Measurements from ENCODE around the gene NAB1. TPM values are rescaled to one million over a fixed set of nuclear protein-coding genes. Genes with fewer than 3 reads are reported as not detected.
"Not testable (repeated sequence)": the region's sequence is repeated elsewhere in the genome, so short reads cannot be mapped to it uniquely, and the experiment has no call there.

NAB1 gene
- total RNA-seq, 4 donors from 2014 or later = 59.2 to 132 (median 78.2) TPM

DNA sequence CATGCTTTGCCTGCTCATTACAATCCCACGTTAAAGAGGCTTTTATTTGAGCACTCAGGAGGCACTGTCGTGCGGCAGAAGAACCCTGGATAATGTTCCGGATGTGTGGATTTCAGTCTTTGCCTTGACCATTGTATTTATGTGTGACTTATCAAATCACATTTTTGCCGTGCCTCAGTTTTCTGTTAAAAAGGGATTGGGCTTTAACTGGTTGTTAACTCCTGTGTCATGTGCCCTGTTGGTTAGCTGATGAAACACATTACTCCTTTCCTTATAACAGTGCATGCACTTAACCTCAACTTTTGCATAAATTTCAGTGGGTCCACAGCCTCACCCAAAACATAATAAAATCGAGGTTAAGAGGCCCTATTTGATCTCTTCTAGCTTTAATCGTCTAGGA is 52.7 kb downstream of the NAB1 start:
- H3K36me3 ChIP-seq = no peaks in the 10 kb centered on the region
- TF ChIP-seq, protein P1, sequence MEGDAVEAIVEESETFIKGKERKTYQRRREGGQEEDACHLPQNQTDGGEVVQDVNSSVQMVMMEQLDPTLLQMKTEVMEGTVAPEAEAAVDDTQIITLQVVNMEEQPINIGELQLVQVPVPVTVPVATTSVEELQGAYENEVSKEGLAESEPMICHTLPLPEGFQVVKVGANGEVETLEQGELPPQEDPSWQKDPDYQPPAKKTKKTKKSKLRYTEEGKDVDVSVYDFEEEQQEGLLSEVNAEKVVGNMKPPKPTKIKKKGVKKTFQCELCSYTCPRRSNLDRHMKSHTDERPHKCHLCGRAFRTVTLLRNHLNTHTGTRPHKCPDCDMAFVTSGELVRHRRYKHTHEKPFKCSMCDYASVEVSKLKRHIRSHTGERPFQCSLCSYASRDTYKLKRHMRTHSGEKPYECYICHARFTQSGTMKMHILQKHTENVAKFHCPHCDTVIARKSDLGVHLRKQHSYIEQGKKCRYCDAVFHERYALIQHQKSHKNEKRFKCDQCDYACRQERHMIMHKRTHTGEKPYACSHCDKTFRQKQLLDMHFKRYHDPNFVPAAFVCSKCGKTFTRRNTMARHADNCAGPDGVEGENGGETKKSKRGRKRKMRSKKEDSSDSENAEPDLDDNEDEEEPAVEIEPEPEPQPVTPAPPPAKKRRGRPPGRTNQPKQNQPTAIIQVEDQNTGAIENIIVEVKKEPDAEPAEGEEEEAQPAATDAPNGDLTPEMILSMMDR (IDR thresholded peaks at IDR 0.05) = no peak
- no peak for TF ChIP-seq POLR2A (IDR thresholded peaks at IDR 0.05)
- H3K4me1 ChIP-seq = no peaks in the 10 kb centered on the region
- H3K9me3 ChIP-seq = no peaks in the 10 kb centered on the region
- no peak for DNase-seq
- H3K4me3 ChIP-seq = no peak overlapping the region
- no peaks in the 10 kb centered on the region for H3K27me3 ChIP-seq
- intact Hi-C loops (cut with DNase I; ENCODE audit: low total_unique reads) = no loop called here
- no peak overlapping the region for H3K27ac ChIP-seq

DNA sequence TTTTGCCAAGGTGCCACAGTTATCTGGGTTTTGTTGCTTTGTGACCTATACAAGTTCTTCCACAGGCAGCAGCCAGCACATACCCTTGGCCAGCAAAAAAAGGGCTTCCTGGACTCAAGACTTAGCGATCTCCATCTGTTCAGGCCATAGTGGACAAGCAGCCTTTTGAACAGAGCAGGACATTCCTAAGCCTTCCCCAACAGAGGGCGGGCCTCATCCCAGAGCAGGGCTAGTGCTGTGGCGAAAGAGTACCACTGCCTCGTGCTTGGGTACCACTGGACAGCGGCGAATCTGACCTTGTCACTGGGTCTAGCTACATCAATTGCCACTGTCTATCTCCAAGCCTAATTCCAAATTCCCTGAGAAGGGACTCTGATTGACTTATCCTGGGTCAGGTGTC is 56.4 kb downstream of the NAB1 start:
- H3K27ac ChIP-seq = no peak overlapping the region
- no peaks in the 10 kb centered on the region for H3K27me3 ChIP-seq
- no peaks in the 10 kb centered on the region for H3K36me3 ChIP-seq
- H3K4me1 ChIP-seq = no peaks in the 10 kb centered on the region
- intact Hi-C loops (cut with DNase I; ENCODE audit: low total_unique reads) = no loop called here
- H3K4me3 ChIP-seq = no peak overlapping the region
- no peak for DNase-seq
- H3K9me3 ChIP-seq = no peaks in the 10 kb centered on the region
- TF ChIP-seq, protein P1 (IDR thresholded peaks at IDR 0.05) = no peak
- TF ChIP-seq POLR2A (IDR thresholded peaks at IDR 0.05) = no peak

DNA sequence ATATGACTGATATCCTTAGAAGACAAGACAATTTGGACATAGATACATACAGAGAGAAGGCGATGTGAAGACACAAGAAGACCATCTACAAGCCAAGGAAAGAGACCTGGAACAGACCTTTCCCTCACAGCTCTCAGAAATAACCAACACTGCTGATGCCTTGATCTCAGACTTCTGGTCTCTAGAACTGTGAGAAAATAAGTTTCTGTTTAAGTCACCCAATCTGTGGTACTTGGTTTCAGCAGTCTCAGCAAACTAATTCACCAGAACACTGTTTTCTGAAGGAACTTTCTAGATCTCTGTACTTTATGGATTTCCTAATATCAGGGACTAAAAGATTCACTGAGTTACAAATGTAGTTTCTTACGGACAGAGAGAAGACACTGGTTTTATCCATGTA is 58.8 kb downstream of the NAB1 start:
- no peaks in the 10 kb centered on the region for H3K9me3 ChIP-seq
- H3K27ac ChIP-seq = no peak overlapping the region
- TF ChIP-seq, protein P1 (IDR thresholded peaks at IDR 0.05) = no peak
- TF ChIP-seq POLR2A (IDR thresholded peaks at IDR 0.05) = no peak
- no peaks in the 10 kb centered on the region for H3K4me1 ChIP-seq
- H3K36me3 ChIP-seq = no peaks in the 10 kb centered on the region
- intact Hi-C loops (cut with DNase I; ENCODE audit: low total_unique reads) = no loop called here
- no peak overlapping the region for H3K4me3 ChIP-seq
- no peak for DNase-seq
- H3K27me3 ChIP-seq = no peaks in the 10 kb centered on the region

DNA sequence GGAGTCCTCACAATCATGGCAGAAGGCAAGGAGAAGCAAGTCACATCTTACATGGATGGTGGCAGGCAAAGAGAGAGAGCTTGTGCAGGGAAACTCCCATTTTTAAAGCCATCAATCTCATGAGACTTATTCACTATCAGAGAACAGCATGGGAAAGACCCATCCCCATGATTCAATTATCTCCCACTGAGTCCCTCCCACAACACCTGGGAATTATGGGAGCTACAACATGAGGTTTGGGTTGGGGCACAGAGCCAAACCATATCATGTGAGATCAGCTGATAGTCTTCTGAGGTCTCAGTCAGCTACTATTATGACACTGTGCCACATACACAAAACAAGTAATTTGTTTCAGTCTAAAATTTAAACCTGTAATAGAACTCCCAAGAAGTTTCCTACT is 59.8 kb downstream of the NAB1 start:
- H3K4me3 ChIP-seq; H3K4me1 ChIP-seq; H3K27ac ChIP-seq; DNase-seq; H3K9me3 ChIP-seq; H3K27me3 ChIP-seq; H3K36me3 ChIP-seq; intact Hi-C loops (cut with DNase I; ENCODE audit: low total_unique reads): not testable (repeated sequence)

DNA sequence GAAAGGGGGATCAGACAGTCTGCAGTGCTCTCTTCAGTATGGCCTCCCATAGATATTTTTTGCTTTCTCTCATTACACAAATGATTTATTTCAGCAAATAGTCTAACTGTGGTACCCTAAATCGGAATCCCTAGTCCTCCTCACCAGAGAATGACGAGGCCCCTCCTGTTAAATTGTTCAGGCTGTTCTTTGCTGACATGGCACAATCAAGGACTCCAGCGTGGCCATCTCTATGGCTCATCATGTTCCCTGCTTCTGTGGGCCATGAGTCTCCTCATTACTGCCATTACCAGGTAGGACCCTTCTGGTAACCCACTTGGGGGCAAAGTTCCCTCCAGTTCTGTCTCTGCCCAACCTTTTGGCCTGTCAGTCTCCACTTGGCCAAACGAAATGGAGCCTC is 62.2 kb downstream of the NAB1 start:
- Histone ChIP-seq H3K27me3 (no peaks in the 10 kb centered on the region), H3K36me3 (no peaks in the 10 kb centered on the region), H3K4me3 (no peak overlapping the region), H3K9me3 (no peaks in the 10 kb centered on the region), H3K4me1 (no peaks in the 10 kb centered on the region), H3K27ac (no peak overlapping the region)
- TF ChIP-seq POLR2A (IDR thresholded peaks at IDR 0.05) = no peak
- TF ChIP-seq, protein P1 (IDR thresholded peaks at IDR 0.05) = no peak
- intact Hi-C loops (cut with DNase I; ENCODE audit: low total_unique reads) = no loop called here
- DNase-seq = no peak

DNA sequence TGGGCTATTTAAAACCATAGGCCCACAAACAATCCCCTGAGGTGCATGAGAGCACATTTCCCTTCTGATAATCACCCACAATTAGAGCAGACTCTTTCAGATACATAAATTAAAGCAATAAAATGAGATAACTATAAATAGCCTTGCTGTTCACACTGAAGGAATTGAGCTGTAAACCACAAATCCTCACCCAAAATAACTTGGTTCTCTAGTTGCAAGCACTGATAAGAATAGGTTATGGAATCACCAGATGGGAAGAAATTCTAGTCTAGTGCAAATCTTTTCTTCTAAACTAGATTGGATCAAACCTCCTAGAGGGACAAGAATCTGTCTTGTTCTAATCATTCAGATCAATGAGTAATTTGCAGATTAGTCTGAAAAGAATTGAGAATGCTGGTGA is 64.6 kb downstream of the NAB1 start:
- DNase-seq = no peak
- TF ChIP-seq POLR2A (IDR thresholded peaks at IDR 0.05) = no peak
- TF ChIP-seq, protein P1 (IDR thresholded peaks at IDR 0.05) = no peak
- Histone ChIP-seq H3K4me1 (no peaks in the 10 kb centered on the region), H3K4me3 (no peak overlapping the region), H3K9me3 (no peaks in the 10 kb centered on the region), H3K36me3 (no peaks in the 10 kb centered on the region), H3K27ac (no peak overlapping the region), H3K27me3 (no peaks in the 10 kb centered on the region)
- intact Hi-C loops (cut with DNase I; ENCODE audit: low total_unique reads) = no loop called here
